Retinal pigment epithelial cell (primary cell): ENCODE results near the gene FOXP1.

Experiments
- DNase-seq: peaks from one replicate; pipeline ENCODE4 v3.0.0-alpha.2; 2010; ENCODE audit warnings: low read depth
- H3K4me3 ChIP-seq: 2 replicates; pipeline ENCODE4 v1.5.1; 2011; ENCODE audit warnings: mild to moderate bottlenecking, low read length, control low read depth, moderate library complexity
- CTCF ChIP-seq: conservative IDR thresholded peaks from 2 replicates; pipeline ENCODE4 v1.5.1; 2011; ENCODE audit warnings: low read depth, low read length, control low read depth, inconsistent platforms

The FOXP1 gene

GRCh38 chr3:71132995-71133730, 450.4 kb downstream of the FOXP1 start:
- DNase-seq, result no peak
- no peak overlapping the region for H3K4me3 ChIP-seq
- no peak for TF ChIP-seq CTCF

GRCh38 chr3:71131375-71132314, 451.9 kb downstream of the FOXP1 start:
- no peak for DNase-seq
- no peak overlapping the region for H3K4me3 ChIP-seq
- TF ChIP-seq CTCF, result no peak

GRCh38 chr3:71130471-71131374, 452.8 kb downstream of the FOXP1 start:
- TF ChIP-seq CTCF, result no peak
- no peak for DNase-seq
- peak overlapping the region; percentile 26 for H3K4me3 ChIP-seq

GRCh38 chr3:71129611-71130431, 453.7 kb downstream of the FOXP1 start:
- DNase-seq, result no peak
- no peak for TF ChIP-seq CTCF

GRCh38 chr3:71128961-71129360, 454.6 kb downstream of the FOXP1 start:
- no peak for DNase-seq
- no peak for TF ChIP-seq CTCF
- no peak overlapping the region for H3K4me3 ChIP-seq

More at GRCh38 chr3:71129611-71130431, 453.7 kb downstream of the FOXP1 start:
- peak overlapping the region; percentile 26 for H3K4me3 ChIP-seq

GRCh38 chr3:71127844-71128243, 455.7 kb downstream of the FOXP1 start:
- no peak for DNase-seq
- no peak for TF ChIP-seq CTCF
- H3K4me3 ChIP-seq, result no peak overlapping the region
